GM20000 (cell line): Measurements from ENCODE around the gene SNX1.
A peak's percentile ranks its signal among the peaks of the same experiment; 100 is the strongest.
"Not testable (repeated sequence)": the region's sequence is repeated elsewhere in the genome, so short reads cannot be mapped to it uniquely, and the experiment has no call there.

ENCODE experiments used
- DNase-seq: peaks from one replicate; pipeline ENCODE4 v3.0.0; 2012; ENCODE audit warnings: low spot score
- CTCF ChIP-seq: IDR thresholded peaks from 2 replicates; pipeline ENCODE4 v1.5.1; 2012; ENCODE audit warnings: mild to moderate bottlenecking, control low read depth; ENCODE audit errors: extremely low read depth, missing control alignments

The SNX1 gene

DNA sequence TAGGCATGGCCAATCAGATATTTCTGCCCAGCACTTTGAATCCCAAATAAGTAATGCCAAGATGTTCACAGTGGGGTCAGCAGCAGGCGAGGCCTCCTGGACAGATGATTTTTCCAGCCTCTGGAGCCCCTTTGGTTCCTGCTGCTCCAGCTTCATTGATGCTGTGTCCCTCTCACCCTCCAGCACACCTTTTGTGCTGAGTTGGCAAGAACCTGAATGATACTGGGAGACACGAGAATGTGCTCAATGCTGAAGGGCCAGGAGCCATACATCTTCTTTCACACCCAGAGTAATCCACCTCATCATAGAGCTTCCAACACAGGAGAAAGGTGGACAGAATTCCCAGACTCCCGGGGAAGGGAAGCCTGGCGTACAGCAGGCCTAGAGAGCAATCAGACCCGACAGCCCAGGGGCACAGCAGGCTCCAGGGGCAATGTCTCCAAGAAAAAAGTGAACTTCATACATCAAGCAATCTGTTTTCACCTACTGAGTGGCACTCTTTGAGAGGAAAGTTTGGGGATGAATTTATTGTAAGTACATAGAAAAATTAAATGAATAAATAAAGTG is 42.8 kb upstream of the SNX1 start:
- no peak for DNase-seq
- no peak for TF ChIP-seq CTCF

DNA sequence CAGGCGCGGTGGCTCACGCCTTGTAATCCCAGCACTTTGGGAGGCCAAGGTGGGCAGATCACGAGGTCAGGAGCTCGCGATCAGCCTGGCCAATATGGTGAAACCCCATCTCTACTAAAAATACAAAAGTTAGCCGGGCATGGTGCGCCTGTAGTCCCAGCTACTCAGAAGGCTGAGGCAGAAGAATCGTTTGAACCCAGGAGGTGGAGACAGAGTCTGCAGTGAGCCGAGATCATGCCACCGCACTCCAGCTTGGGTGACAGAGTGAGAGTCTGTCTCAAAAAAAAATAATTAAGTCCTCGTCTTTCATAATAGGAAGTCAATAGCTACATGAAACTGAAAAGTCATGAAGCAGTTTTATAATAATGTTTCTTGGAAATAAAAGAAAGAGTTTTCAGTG is 42.1 kb upstream of the SNX1 start:
- not testable (repeated sequence) for DNase-seq

DNA sequence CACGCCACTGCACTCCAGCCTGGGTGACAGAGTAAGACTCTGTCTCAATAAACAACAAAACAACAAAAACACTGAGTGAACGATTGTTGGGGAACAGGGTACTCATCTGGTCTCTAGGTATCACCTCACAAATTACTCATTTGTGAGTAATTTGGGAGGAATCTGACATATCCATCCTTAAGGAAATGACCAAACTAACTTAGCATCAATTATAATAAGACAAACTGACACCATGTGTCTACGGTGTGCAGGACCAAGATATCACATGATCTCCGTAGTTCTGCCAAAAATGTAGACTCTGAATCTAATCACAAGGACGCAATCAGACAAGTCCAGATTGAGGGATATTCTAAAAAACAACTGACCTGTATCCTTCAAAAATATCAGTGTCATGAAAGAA is 37.5 kb upstream of the SNX1 start:
- TF ChIP-seq CTCF = no peak
- DNase-seq = no peak

DNA sequence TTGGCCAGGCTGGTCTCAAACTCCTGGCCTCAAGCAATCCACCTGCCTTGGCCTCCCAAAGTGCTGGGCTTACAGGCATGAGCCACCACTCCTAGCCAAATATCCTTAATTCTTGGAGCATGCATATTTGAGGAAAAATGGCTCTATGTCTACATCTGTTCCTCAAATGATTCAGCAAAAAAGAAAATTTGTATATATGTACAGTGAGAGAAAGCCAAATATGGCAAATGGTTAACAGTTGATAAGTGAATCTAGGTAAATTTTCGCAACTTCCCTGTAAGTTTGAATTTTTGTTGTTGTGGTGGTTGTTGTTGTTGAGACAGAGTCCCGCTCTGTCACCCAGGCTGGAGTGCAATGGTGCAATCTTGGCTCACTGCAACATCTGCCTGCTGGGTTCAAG is 36.7 kb upstream of the SNX1 start:
- not testable (repeated sequence) for DNase-seq

GRCh38 chr15:64060716-64061115 is 35.1 kb upstream of the SNX1 start:
- TF ChIP-seq CTCF = no peak
- no peak for DNase-seq

DNA sequence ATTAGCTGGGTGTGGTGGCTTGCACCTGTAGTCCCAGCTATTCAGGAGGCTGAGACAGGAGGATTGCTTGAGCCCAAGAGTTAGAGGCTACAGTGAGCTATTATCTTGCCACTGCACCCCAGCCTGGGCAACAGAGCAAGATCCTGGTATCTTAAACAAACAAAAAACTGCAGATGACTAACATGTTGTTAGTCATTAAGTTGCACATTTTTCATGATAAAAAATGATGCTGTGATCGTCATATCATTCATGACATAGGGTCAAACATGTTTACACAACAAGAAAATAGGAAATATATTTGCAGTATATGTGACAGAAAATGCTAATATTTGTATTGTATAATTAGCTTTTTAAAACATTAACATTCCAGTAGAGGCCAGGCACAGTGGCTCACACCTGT is 29.3 kb upstream of the SNX1 start:
- TF ChIP-seq CTCF = no peak
- no peak for DNase-seq

DNA sequence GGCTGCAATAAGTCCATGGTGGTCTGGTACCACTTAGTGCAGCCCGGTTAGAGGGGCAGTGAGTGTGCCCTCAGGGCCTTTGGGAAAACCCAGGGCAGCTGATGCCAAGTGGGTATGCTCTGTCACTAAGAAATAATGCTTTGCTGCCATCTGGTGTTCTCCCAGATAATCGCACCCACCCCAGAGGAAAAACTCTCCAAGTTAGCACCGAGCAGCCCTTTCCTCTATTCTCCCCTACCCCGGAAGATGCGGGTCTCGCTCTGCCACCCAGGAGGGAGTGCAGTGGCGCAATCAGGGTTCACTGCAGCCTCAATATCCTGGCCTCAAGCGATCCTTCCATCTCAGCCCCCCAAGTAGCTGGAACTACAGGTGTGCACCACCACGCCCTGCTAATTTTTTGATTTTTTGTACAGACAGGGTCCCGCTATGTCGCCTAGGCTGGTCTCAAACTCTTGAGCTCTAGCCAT is 28.2 kb upstream of the SNX1 start:
- peak; percentile 83 for DNase-seq
- TF ChIP-seq CTCF = peak; percentile 76

DNA sequence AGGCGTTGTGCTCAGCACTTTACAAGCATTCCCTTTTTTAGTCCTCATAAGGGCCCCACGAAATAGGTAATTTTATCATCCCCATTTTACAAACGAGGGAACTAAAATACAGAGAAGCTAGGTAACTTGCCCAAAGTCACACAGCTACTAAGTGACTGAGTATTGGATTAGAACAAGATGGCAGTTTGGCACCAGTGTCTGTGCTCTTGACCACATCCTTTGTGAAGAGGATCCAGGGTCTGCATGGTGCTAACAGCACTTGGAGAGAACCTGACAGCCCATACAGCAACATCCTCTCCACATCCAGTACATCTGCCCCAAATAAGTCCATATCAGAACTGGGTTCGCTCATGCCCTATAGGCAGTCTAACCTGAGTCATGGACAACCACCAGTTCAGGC is 27.6 kb upstream of the SNX1 start:
- no peak for DNase-seq
- TF ChIP-seq CTCF = no peak
